OCI-LY1 (cell line): ENCODE measurements around the gene KIR2DL3.

Experiments used
- H2AFZ ChIP-seq: fragments of 200-600 bp; sonication (generic), shearing (Covaris generic); 2 replicates; pipeline ENCODE4 v1.6.0; 2014; ENCODE audit warnings: antibody characterized with exemption, mild to moderate bottlenecking, low read length
- H3F3A ChIP-seq: fragments of 200-600 bp; sonication (generic), shearing (Covaris generic); 2 replicates; pipeline ENCODE4 v1.6.0; 2014; ENCODE audit warnings: mild to moderate bottlenecking, antibody characterized with exemption, low read length, moderate library complexity; ENCODE audit not compliant: insufficient read depth
- H3K27ac ChIP-seq: fragments of 200-600 bp; sonication (generic); 2 replicates; pipeline ENCODE4 v1.5.1; 2014; ENCODE audit warnings: low read length, mixed run types, mild to moderate bottlenecking, low read depth; ENCODE audit not compliant: poor library complexity, severe bottlenecking
- H3K27me3 ChIP-seq: fragments of 200-600 bp; sonication (generic); 2 replicates; pipeline ENCODE4 v1.6.0; 2014; ENCODE audit warnings: antibody characterized with exemption, mild to moderate bottlenecking, low read length, moderate library complexity; ENCODE audit not compliant: insufficient read depth
- H3K36me3 ChIP-seq: fragments of 200-600 bp; sonication (generic); 2 replicates; pipeline ENCODE4 v1.6.1; 2014; ENCODE audit warnings: mild to moderate bottlenecking, antibody characterized with exemption, low read length, moderate library complexity, mixed read lengths; ENCODE audit not compliant: insufficient read depth
- H3K4me1 ChIP-seq: fragments of 200-600 bp; sonication (generic); 2 replicates; pipeline ENCODE4 v1.5.1; 2014; ENCODE audit warnings: mild to moderate bottlenecking, low read length, moderate library complexity; ENCODE audit not compliant: insufficient read depth, severe bottlenecking
- H3K4me2 ChIP-seq: fragments of 200-600 bp; sonication (generic), shearing (Covaris generic); 2 replicates; pipeline ENCODE4 v1.6.1; 2014; ENCODE audit warnings: low read length
- H3K4me3 ChIP-seq: fragments of 200-600 bp; sonication (generic); 2 replicates; pipeline ENCODE4 v1.5.1; 2014; ENCODE audit warnings: low read length, low read depth, mild to moderate bottlenecking, mixed read lengths; ENCODE audit not compliant: poor library complexity, severe bottlenecking
- H3K79me2 ChIP-seq: fragments of 200-600 bp; shearing (Covaris generic); 2 replicates; pipeline ENCODE4 v1.6.1; 2016; ENCODE audit warnings: mixed run types, low read length, mixed read lengths; ENCODE audit not compliant: insufficient read depth
- H3K9ac ChIP-seq: fragments of 200-600 bp; sonication (generic), shearing (Covaris generic); 2 replicates; pipeline ENCODE4 v1.6.1; 2014; ENCODE audit warnings: mild to moderate bottlenecking, low read length, mixed read lengths
- H3K9me2 ChIP-seq: fragments of 200-600 bp; sonication (generic), shearing (Covaris generic); 2 replicates; pipeline ENCODE4 v1.6.1; 2014; ENCODE audit warnings: low read depth, mild to moderate bottlenecking, low read length, mixed read lengths
- H3K9me3 ChIP-seq: fragments of 200-600 bp; shearing (Covaris generic); 2 replicates; pipeline ENCODE4 v1.6.1; 2014; ENCODE audit warnings: low read length, mixed read lengths
- H4K20me1 ChIP-seq: fragments of 200-600 bp; sonication (generic), shearing (Covaris generic); 2 replicates; pipeline ENCODE4 v1.6.0; 2016; ENCODE audit warnings: mild to moderate bottlenecking, low read length; ENCODE audit not compliant: insufficient read depth
- CTCF ChIP-seq: fragments of 200-600 bp; sonication (generic), shearing (Covaris generic); IDR thresholded peaks from 2 replicates; pipeline ENCODE4 v1.5.1; 2017; ENCODE audit warnings: mild to moderate bottlenecking, antibody characterized with exemption, low read length, moderate library complexity, mixed read lengths
- EZH2 ChIP-seq: fragments of 200-600 bp; sonication (generic), shearing (Covaris generic); IDR thresholded peaks from 2 replicates; pipeline ENCODE4 v1.8.0; 2017; ENCODE audit warnings: borderline replicate concordance, mixed run types, mild to moderate bottlenecking, antibody characterized with exemption, low read length, moderate library complexity, mixed read lengths

The KIR2DL3 gene

GRCh38 chr19:54792814-54793213, 54.5 kb downstream of the KIR2DL3 start:
- Histone ChIP-seq H3K27ac (no peak overlapping the region), H3K79me2 (no peaks in the 10 kb centered on the region), H2AFZ (no peak overlapping the region), H3K4me3 (no peak overlapping the region), H3K9ac (no peak overlapping the region), H3F3A (no peaks in the 10 kb centered on the region), H3K27me3 (no peaks in the 10 kb centered on the region), H3K4me1 (no peaks in the 10 kb centered on the region), H3K4me2 (no peak overlapping the region), H3K36me3 (no peaks in the 10 kb centered on the region), H3K9me3 (no peaks in the 10 kb centered on the region), H3K9me2 (no peaks in the 10 kb centered on the region), H4K20me1 (no peaks in the 10 kb centered on the region)
- TF ChIP-seq CTCF: no peak
- TF ChIP-seq EZH2: no peak

GRCh38 chr19:54795758-54796157, 57.4 kb downstream of the KIR2DL3 start:
- Histone ChIP-seq H3K9me2 (no peaks in the 10 kb centered on the region), H2AFZ (no peak overlapping the region)
- TF ChIP-seq EZH2 (no peak), CTCF (no peak)

More at GRCh38 chr19:54795758-54796157, 57.4 kb downstream of the KIR2DL3 start:
- Histone ChIP-seq H3K9me3 (no peaks in the 10 kb centered on the region), H3K4me1 (no peaks in the 10 kb centered on the region), H4K20me1 (no peaks in the 10 kb centered on the region), H3K4me2 (no peak overlapping the region), H3K4me3 (no peak overlapping the region), H3K27ac (no peak overlapping the region), H3K9ac (no peak overlapping the region), H3K36me3 (no peaks in the 10 kb centered on the region), H3K79me2 (no peaks in the 10 kb centered on the region), H3K27me3 (no peaks in the 10 kb centered on the region), H3F3A (no peaks in the 10 kb centered on the region)
